ENCODE data around the gene TMEM30A. TPM values are rescaled to one million over a fixed set of nuclear protein-coding genes. Genes with fewer than 3 reads are reported as not detected.

The TMEM30A gene
- total RNA-seq, 2 experiments from 2014 or later: 69.7 to 70.2 TPM

DNA sequence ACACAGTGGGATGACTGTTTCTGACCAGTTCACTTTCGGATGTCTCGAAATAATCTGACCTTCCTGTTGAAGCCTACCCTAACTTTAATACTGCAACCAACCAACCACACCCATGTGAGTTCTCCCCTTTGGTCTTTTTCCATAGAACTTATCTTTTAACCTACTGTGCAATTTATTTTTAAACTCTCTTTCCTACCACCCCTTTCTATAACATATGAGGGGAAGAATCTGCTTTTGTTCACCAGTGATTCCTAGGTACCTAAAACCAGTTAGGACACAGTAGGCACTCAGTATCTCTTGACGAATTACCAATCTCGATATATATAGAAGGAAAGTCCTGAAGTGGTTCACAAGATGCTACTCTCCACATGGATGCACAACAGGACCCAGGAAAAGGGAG lies 48.0 kb downstream of the TMEM30A start:
- Mint-ChIP-seq H3K9me3 (no peaks in the 10 kb centered on the region), H3K27ac (no peak overlapping the region), H3K4me3 (no peak overlapping the region), H3K27me3 (no peaks in the 10 kb centered on the region), H3K4me1 (peaks cover 12% of the 10 kb centered on the region), H3K36me3 (ENCODE audit: low read depth) (peaks cover 36% of the 10 kb centered on the region)
- ChIA-PET CTCF (no interaction called here), POLR2A (no interaction called here)
- no peak for DNase-seq

DNA sequence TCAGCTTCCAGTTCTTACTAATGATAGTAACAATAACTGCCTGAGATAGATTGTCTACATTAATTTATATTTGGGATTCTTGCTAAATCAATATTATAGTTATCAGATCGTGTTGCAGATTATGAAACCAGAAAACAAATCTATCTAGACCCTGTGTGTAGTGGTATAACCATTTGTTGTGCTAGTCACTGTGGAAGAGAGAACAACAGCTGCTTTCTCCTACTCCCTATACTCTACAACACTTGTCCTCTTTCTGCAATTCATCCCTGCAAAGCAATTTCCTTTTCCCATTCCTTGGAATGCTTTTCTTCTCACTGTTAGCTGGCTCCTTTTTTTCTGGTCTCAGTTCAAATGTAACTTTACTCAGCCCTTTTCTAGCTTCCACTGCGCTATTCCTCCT lies 49.3 kb downstream of the TMEM30A start:
- ChIA-PET CTCF (no interaction called here), POLR2A (no interaction called here)
- peaks cover 27% of the 10 kb centered on the region for H3K36me3 Mint-ChIP-seq (ENCODE audit: low read depth)

DNA sequence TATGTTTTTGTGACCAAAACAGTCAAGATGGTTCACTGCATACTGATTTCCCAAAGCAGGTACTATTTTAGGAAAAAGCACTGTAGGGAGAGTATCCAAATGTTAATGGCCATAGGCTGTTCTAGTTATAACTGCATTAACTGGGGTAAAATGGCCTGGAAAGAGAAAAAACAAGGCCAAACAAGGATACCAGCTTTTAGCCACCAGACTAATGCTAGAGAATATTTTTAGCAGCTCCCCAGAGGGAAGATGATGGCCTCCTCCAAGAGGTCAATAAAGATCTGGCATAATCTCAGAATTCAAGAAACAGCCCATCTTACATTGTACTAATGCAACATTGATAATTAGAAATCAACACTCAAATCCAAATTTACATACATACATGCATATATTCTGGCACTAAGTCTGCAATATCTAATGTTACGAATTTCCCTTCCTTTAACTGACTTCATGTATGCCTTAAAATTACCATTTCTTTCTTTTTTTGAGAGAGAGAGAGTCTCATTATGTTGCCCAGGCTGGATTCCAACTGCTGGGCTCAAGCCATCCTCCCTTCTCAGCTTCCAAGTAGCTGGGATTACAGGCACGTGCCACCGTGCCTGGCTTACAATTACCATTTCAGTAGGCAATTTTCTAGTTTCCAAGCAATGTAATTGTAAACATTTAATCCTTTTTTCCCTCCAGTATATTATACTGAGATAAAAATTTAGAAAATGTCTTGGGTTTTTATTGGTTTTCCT lies 50.3 kb downstream of the TMEM30A start:
- CTCF ChIA-PET: no interaction called here
- no peaks in the 10 kb centered on the region for H3K4me1 Mint-ChIP-seq
- no peaks in the 10 kb centered on the region for H3K9me3 Mint-ChIP-seq
- no peak overlapping the region for H3K4me3 Mint-ChIP-seq
- no peak for DNase-seq
- H3K27me3 Mint-ChIP-seq: no peaks in the 10 kb centered on the region
- POLR2A ChIA-PET: no interaction called here
- H3K36me3 Mint-ChIP-seq (ENCODE audit: low read depth): peaks cover 18% of the 10 kb centered on the region
- H3K27ac Mint-ChIP-seq: no peak overlapping the region

More for the DNA sequence above, 49.3 kb downstream of the TMEM30A start:
- Mint-ChIP-seq H3K9me3 (no peaks in the 10 kb centered on the region), H3K27me3 (no peaks in the 10 kb centered on the region), H3K27ac (no peak overlapping the region), H3K4me1 (peaks cover 4% of the 10 kb centered on the region), H3K4me3 (no peak overlapping the region)
- no peak for DNase-seq

DNA sequence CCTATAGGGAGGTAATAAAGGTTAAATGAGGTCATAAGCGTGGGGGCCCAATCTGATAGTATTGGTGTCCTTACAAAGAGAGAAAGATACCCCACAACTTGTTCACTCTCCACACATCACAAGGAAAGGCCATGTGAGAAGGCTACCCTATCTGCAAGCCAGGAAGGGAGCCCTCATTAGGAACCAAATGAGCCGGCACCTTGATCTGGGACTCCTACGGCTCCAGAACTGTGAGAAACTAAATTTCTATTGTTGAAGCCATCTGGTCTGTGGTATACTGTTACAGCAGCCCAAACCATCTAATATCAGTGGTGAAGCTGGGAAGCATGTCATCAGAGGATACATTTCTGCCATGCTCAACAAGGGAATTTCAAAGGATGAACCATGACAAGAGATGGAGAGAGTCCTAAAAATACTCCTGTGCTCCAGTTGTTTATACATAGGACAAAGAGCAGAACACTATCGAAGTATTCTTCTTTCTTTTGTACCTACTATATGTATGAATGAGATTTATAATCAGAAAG lies 51.4 kb downstream of the TMEM30A start:
- POLR2A ChIA-PET: no interaction called here
- Mint-ChIP-seq H3K9me3 (no peaks in the 10 kb centered on the region), H3K4me3 (no peak overlapping the region)

DNA sequence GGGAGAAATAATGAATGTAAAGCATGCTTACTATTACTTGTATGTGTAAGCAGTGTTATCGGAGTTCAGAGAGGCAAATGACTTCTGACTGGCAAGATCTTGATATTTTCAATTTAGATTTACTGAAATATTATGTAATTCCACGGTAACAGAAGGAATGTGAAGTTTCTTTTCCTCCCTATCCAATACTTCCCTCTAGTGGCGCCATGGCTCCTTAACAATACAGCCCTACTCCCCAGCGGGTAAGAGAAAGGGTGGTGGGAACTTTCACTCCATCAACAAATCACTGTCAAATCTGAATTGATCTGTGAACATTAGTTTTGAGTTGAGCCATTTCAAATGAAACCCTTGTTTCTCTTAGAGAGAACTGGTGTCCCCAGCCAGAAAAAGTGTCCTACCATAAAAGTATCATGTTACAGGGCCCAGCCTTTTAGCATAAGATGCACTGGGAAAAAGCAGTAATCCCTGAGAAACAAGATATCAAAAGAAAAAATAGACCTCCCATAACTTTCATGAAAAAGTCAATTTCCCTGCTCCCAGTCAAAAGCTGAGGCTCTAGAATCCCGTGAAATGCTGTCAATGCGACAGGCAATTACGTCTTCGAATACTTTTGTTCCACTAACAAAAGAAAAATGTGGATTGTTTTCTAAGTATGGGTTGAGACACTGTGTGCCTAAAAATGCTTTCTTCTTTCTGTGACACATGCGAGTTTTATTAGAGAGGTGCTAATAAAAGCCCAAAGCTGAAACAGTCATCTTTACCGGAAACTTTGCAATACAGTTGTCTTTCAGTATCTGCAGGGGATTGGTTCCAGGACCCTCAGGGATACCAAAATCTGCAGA lies 53.9 kb downstream of the TMEM30A start:
- Mint-ChIP-seq H3K4me3 (no peak overlapping the region), H3K27ac (no peak overlapping the region), H3K27me3 (peaks cover 6% of the 10 kb centered on the region), H3K4me1 (no peaks in the 10 kb centered on the region), H3K36me3 (ENCODE audit: low read depth) (no peaks in the 10 kb centered on the region), H3K9me3 (no peaks in the 10 kb centered on the region)
- CTCF ChIA-PET: no interaction called here
- POLR2A ChIA-PET: no interaction called here
- no peak for DNase-seq

More for the DNA sequence above, 51.4 kb downstream of the TMEM30A start:
- no peaks in the 10 kb centered on the region for H3K27me3 Mint-ChIP-seq
- H3K27ac Mint-ChIP-seq: no peak overlapping the region
- CTCF ChIA-PET: interaction anchor here (0.6 kb wide), 1 partner anchor 278 kb away, joined by 3 read pairs; no protein-coding TSS in a partner anchor
- no peaks in the 10 kb centered on the region for H3K4me1 Mint-ChIP-seq
- H3K36me3 Mint-ChIP-seq (ENCODE audit: low read depth): peaks cover 12% of the 10 kb centered on the region
- DNase-seq: no peak

DNA sequence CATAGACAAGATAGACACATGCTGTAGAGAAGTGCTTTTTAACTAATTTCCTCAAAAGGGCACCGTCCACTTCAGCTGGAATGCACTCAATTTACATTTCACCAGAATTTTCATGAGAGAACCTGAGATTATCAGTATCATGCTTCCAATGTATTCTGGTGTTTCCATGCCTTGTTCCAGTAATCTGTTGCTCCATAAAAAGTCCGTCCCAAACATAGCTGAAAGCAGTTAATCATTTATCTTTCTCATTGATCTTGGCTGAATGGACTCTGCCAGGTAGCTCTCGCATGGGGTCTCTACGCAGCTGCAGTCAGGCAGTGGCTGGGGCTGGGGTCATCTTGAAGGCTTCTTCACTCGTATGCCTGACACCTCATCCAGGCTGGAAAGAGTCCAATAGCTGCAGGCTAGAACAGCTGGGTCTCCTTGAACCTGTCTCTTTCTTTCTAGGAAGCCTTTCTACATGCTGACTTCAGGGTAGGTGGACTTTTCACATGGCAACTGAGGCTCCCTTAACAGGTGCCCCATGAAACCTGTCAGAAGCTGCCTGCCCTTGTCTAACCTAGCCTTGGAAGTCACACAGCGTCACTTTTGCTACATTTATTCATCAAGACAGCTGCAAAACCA lies 60.2 kb downstream of the TMEM30A start:
- no peaks in the 10 kb centered on the region for H3K4me1 Mint-ChIP-seq
- no peaks in the 10 kb centered on the region for H3K36me3 Mint-ChIP-seq (ENCODE audit: low read depth)
- no peak for DNase-seq
- peaks cover 28% of the 10 kb centered on the region for H3K27me3 Mint-ChIP-seq
- H3K4me3 Mint-ChIP-seq: no peak overlapping the region
- CTCF ChIA-PET: interaction anchor here (0.5 to 1.5 kb wide), 2 partner anchors 14 to 656 kb away, joined by 3 to 6 read pairs; no protein-coding TSS in a partner anchor
- POLR2A ChIA-PET: no interaction called here
- H3K9me3 Mint-ChIP-seq: no peaks in the 10 kb centered on the region
- no peak overlapping the region for H3K27ac Mint-ChIP-seq

DNA sequence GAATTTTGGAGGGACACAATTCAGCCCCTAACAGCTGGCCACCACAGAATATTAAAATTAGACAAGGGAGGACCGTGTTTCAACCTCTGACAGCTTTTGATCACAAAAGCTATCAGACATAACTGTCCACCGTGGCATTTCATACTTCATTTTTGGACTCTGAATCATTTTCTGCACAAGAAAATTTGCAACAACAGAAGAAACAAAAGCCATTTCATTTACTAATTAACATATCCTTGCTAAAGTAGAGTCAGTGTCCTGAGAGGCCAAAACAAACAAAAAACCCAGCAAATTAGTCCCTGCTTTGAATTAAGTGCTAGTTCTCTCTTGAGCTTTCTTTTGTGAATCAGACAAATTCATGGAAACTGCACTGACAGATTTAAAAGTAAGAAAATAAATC lies 61.2 kb downstream of the TMEM30A start:
- no peak for DNase-seq
- CTCF ChIA-PET: no interaction called here
- peaks cover 32% of the 10 kb centered on the region for H3K27me3 Mint-ChIP-seq
- POLR2A ChIA-PET: no interaction called here
- H3K9me3 Mint-ChIP-seq: no peaks in the 10 kb centered on the region
- no peaks in the 10 kb centered on the region for H3K36me3 Mint-ChIP-seq (ENCODE audit: low read depth)
- no peak overlapping the region for H3K4me3 Mint-ChIP-seq
- H3K27ac Mint-ChIP-seq: no peak overlapping the region
- H3K4me1 Mint-ChIP-seq: no peaks in the 10 kb centered on the region

DNA sequence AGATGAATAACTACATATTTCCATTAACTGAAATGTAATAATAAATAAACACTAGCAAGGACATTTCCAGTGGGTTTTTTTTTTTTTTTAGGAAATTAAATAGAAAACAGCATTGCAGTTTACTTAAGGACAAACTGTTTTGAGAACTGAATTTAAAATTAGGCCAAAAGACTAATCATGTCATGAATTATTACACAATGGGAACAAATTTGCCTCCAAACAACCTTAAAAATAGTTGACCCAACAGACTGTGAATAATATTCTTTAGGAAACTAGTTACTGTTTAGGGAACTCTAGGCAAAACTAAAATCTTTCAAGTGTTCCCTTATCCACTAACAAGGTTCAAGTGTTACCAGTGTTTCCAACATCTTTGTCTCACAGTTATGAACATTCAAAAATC lies 62.3 kb downstream of the TMEM30A start:
- CTCF ChIA-PET: no interaction called here
- Mint-ChIP-seq H3K4me3 (no peak overlapping the region), H3K36me3 (ENCODE audit: low read depth) (no peaks in the 10 kb centered on the region), H3K27ac (no peak overlapping the region), H3K9me3 (no peaks in the 10 kb centered on the region), H3K27me3 (peaks cover 33% of the 10 kb centered on the region), H3K4me1 (no peaks in the 10 kb centered on the region)
- POLR2A ChIA-PET: no interaction called here
- DNase-seq: no peak

DNA sequence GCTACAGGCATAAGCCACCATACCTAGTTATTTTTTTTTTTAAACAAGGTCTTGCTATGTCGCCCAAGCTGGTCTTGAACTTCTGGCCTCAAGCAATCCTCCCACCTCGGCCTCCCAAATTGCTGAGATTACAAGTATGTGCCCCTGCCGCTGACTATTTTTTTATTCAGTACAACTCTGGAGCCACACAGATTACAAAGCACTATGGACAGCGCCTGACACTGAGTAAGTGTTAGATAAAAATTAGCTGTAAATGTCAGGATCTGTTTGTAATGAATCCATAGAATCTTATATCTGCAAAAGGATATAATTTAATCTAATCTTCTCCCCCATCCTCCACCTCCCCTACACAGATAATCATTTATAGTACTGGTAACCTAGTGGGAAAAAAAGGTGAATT lies 63.5 kb downstream of the TMEM30A start:
- ChIA-PET CTCF (interaction anchor here (1.0 to 1.6 kb wide), 2 partner anchors 10 to 12 kb away, joined by 4 to 7 read pairs; no protein-coding TSS in a partner anchor), POLR2A (no interaction called here)
- no peaks in the 10 kb centered on the region for H3K4me1 Mint-ChIP-seq
- no peak overlapping the region for H3K27ac Mint-ChIP-seq
- no peak for DNase-seq
- H3K27me3 Mint-ChIP-seq: peaks cover 36% of the 10 kb centered on the region
- H3K9me3 Mint-ChIP-seq: no peaks in the 10 kb centered on the region
- no peak overlapping the region for H3K4me3 Mint-ChIP-seq
- no peaks in the 10 kb centered on the region for H3K36me3 Mint-ChIP-seq (ENCODE audit: low read depth)

DNA sequence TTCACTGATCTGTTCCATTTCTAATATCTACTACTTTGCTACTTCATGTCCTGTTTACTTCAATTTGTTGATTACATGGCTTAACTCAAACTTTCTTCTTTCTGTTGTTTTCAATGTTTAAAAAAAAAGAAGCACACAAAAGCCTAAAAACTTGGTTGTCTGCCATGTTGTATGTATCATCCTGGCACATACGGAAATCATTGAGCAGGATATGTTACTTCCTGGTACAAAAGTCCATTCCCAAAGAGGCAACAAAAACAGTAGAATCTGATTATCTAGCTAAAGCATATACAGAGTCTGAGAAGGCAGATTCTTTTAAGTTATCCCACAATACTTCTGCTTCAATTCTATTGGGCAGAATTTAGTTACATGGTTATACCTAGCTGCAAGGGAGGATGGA lies 64.2 kb downstream of the TMEM30A start:
- Mint-ChIP-seq H3K36me3 (ENCODE audit: low read depth) (no peaks in the 10 kb centered on the region), H3K9me3 (no peaks in the 10 kb centered on the region), H3K27ac (no peak overlapping the region), H3K27me3 (peaks cover 41% of the 10 kb centered on the region), H3K4me3 (no peak overlapping the region), H3K4me1 (no peaks in the 10 kb centered on the region)
- ChIA-PET POLR2A (no interaction called here), CTCF (interaction anchor here (0.7 to 1.6 kb wide), 3 partner anchors 9 to 154 kb away, joined by 3 to 7 read pairs (median 4); no protein-coding TSS in a partner anchor)
- DNase-seq: no peak

DNA sequence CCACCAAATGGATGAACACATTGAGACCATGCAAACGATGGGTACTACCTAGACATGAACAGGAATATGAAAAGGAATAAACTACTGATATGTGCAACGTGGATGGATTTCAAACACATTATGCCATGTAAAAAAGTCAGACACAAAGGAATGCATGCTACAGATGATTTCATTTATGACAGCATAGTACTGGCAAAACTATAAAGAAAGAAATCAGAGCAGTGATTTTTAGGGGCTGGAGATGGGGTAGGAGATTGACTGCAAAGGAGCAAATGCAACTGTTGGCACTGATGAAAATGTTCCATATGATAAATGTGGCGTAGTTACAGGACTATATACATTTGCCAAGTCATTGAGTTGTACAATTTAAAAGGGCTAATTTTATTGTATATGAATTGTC lies 65.3 kb downstream of the TMEM30A start:
- no peak for DNase-seq
- peaks cover 41% of the 10 kb centered on the region for H3K27me3 Mint-ChIP-seq
- H3K27ac Mint-ChIP-seq: no peak overlapping the region
- H3K4me1 Mint-ChIP-seq: no peaks in the 10 kb centered on the region
- POLR2A ChIA-PET: no interaction called here
- CTCF ChIA-PET: no interaction called here
- no peaks in the 10 kb centered on the region for H3K36me3 Mint-ChIP-seq (ENCODE audit: low read depth)
- H3K9me3 Mint-ChIP-seq: no peaks in the 10 kb centered on the region
- H3K4me3 Mint-ChIP-seq: no peak overlapping the region

DNA sequence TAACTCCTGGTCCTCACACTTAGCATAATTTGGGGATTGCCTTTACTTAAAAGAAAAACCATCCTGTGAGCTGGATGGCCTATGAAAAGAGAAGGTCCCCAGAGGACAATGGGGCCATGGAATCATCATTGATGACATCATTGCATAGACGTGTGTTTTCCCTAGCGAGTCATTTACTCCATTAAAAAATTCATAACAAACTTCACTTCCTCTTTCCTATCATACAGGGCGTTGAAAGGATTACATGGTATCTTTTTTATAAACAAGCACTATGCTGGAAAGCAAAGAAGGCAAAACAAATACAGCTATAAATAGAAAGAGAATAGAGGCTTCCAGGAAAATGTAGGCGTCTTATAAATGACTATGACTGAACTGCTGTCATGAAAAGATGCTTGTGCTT lies 67.4 kb downstream of the TMEM30A start:
- Mint-ChIP-seq H3K4me1 (no peaks in the 10 kb centered on the region), H3K9me3 (no peaks in the 10 kb centered on the region), H3K4me3 (no peak overlapping the region), H3K27ac (no peak overlapping the region), H3K27me3 (peaks cover 28% of the 10 kb centered on the region), H3K36me3 (ENCODE audit: low read depth) (no peaks in the 10 kb centered on the region)
- no peak for DNase-seq
- CTCF ChIA-PET: interaction anchor here (0.6 to 1.3 kb wide), 3 partner anchors 8 to 392 kb away, joined by 3 read pairs; no protein-coding TSS in a partner anchor
- POLR2A ChIA-PET: no interaction called here

DNA sequence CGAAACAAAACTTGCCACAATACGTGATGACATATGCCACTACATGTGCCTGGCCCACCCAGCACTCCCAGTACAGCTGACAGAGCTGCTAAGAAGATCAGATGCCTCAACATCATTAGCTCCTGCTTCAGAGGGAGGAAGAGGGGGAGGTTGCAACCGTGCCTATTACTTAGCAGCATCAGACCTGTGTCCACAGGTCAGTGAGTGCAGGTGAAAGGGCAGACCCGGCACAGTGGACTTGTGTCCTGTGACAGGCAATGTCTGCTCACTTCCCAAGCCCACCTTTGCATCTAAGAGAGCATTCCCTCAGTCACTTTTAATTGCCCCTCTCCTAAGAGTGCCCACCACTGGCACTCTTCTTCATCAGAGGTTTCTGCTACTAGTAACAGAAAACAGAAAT lies 69.3 kb downstream of the TMEM30A start:
- POLR2A ChIA-PET: no interaction called here

More for the DNA sequence above, 69.3 kb downstream of the TMEM30A start:
- H3K36me3 Mint-ChIP-seq (ENCODE audit: low read depth): no peaks in the 10 kb centered on the region
- no peaks in the 10 kb centered on the region for H3K4me1 Mint-ChIP-seq
- no peak overlapping the region for H3K27ac Mint-ChIP-seq
- no peak overlapping the region for H3K4me3 Mint-ChIP-seq
- DNase-seq: no peak
- CTCF ChIA-PET: no interaction called here
- H3K27me3 Mint-ChIP-seq: peaks cover 35% of the 10 kb centered on the region
- H3K9me3 Mint-ChIP-seq: no peaks in the 10 kb centered on the region
